HG03039 (cell line): ENCODE results near the gene HRH3.
A peak's percentile ranks its signal among the peaks of the same experiment; 100 is the strongest.

Experiments used
- ATAC-seq: cut with Tn5 transposase; IDR thresholded peaks from one replicate; pipeline ENCODE4 v1.9.1; 2021; ENCODE audit warnings: mild to moderate bottlenecking, moderate library complexity; ENCODE audit not compliant: unreplicated experiment

Gene HRH3

GRCh38 chr20:62201173-62202082 lies 18.6 kb downstream of the HRH3 start:
- no peak for ATAC-seq

GRCh38 chr20:62200491-62201172 lies 19.4 kb downstream of the HRH3 start:
- ATAC-seq, result no peak

GRCh38 chr20:62198931-62199330 lies 21.1 kb downstream of the HRH3 start:
- no peak for ATAC-seq

GRCh38 chr20:62198496-62198895 lies 21.6 kb downstream of the HRH3 start:
- no peak for ATAC-seq

- ATAC-seq, result no peak
Measured at GRCh38 chr20:62197801-62198200, 22.3 kb downstream of the HRH3 start.

- ATAC-seq, result no peak
Measured at GRCh38 chr20:62197311-62197710, 22.8 kb downstream of the HRH3 start.

GRCh38 chr20:62196286-62196685 lies 23.8 kb downstream of the HRH3 start:
- no peak for ATAC-seq

- ATAC-seq, result no peak
Measured at GRCh38 chr20:62195736-62196135, 24.3 kb downstream of the HRH3 start.

- ATAC-seq, result no peak
Measured at GRCh38 chr20:62195075-62195405, 25.0 kb downstream of the HRH3 start.

- ATAC-seq, result no peak
Measured at GRCh38 chr20:62193079-62194025, 26.7 kb downstream of the HRH3 start.

- no peak for ATAC-seq
Measured at GRCh38 chr20:62192635-62193034, 27.4 kb downstream of the HRH3 start.

GRCh38 chr20:62191781-62192559 lies 28.1 kb downstream of the HRH3 start:
- no peak for ATAC-seq

- no peak for ATAC-seq
Measured at GRCh38 chr20:62190639-62191411, 29.3 kb downstream of the HRH3 start.

GRCh38 chr20:62186887-62187866 lies 32.9 kb downstream of the HRH3 start:
- ATAC-seq, result no peak

GRCh38 chr20:62186096-62186426 lies 34.0 kb downstream of the HRH3 start:
- ATAC-seq, result no peak

- ATAC-seq, result no peak
Measured at GRCh38 chr20:62183426-62184142, 36.5 kb downstream of the HRH3 start.

GRCh38 chr20:62182469-62183425 lies 37.3 kb downstream of the HRH3 start, which contains the start of gene MTG2:
MTG2 (plus strand) TSS chr20:62183028; CDS start chr20:62193421, 10,393 bp downstream.
- ATAC-seq, result peak; percentile 88
